Breast epithelium (tissue), 3 donors: ENCODE results near the gene ZNF665.

Experiments used
- CTCF ChIP-seq, 3 donors: fragments of 450-650 bp; IDR thresholded peaks; one replicate each; pipeline ENCODE4 v1.5.1; 2016 to 2017; ENCODE audit warnings: antibody characterized with exemption in 3 of 3, mild to moderate bottlenecking in 3 of 3, moderate library complexity in 3 of 3
- POLR2A ChIP-seq: fragments of 450-650 bp; IDR thresholded peaks from one replicate; pipeline ENCODE4 v1.6.1; 2016; ENCODE audit warnings: antibody characterized with exemption, mild to moderate bottlenecking, moderate library complexity

GRCh38 chr19:53195265-53195903 lies 2.2 kb upstream of the ZNF665 start:
- TF ChIP-seq CTCF (IDR thresholded peaks at IDR 0.05): peak; percentile 84 to 96 (median 94)
- TF ChIP-seq POLR2A: no peak
